HCT116 (cell line): ENCODE results near the gene ROCK2.

Source experiments
- SRF ChIP-seq: IDR thresholded peaks from 2 replicates; pipeline ENCODE4 v1.6.1; 2012; ENCODE audit warnings: low read depth
- TCF7L2 ChIP-seq: IDR thresholded peaks from 2 replicates; pipeline ENCODE4 v1.7.0; 2011; ENCODE audit warnings: borderline replicate concordance, inconsistent platforms; ENCODE audit not compliant: insufficient read depth, insufficient read length; ENCODE audit errors: extremely low read depth
- TF ChIP-seq, protein P1 (sequence below), 3 experiments: fragments of 200-600 bp in 1 of 3; sonication (generic) in 1 of 3; IDR thresholded peaks in 2 of 3; conservative IDR thresholded peaks in 1 of 3; 2 replicates each; pipeline ENCODE4 v1.5.1; 2012 to 2017; ENCODE audit warnings: low read depth in 2 of 3, low read length in 2 of 3, antibody characterized with exemption in 1 of 3, borderline replicate concordance in 1 of 3, control low read depth in 1 of 3, mild to moderate bottlenecking in 1 of 3, mixed read lengths in 1 of 3, mixed run types in 1 of 3, moderate library complexity in 1 of 3; ENCODE audit not compliant: insufficient read depth in 1 of 3

- TF ChIP-seq, protein P1, sequence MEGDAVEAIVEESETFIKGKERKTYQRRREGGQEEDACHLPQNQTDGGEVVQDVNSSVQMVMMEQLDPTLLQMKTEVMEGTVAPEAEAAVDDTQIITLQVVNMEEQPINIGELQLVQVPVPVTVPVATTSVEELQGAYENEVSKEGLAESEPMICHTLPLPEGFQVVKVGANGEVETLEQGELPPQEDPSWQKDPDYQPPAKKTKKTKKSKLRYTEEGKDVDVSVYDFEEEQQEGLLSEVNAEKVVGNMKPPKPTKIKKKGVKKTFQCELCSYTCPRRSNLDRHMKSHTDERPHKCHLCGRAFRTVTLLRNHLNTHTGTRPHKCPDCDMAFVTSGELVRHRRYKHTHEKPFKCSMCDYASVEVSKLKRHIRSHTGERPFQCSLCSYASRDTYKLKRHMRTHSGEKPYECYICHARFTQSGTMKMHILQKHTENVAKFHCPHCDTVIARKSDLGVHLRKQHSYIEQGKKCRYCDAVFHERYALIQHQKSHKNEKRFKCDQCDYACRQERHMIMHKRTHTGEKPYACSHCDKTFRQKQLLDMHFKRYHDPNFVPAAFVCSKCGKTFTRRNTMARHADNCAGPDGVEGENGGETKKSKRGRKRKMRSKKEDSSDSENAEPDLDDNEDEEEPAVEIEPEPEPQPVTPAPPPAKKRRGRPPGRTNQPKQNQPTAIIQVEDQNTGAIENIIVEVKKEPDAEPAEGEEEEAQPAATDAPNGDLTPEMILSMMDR (IDR thresholded peaks at IDR 0.05 in 2 of 3, conservative IDR thresholded peaks at IDR 0.05 in 1 of 3; ENCODE audit: borderline replicate concordance in 1 of 3, insufficient read depth in 1 of 3, low read depth in 2 of 3, low read length in 2 of 3): no peak
- TF ChIP-seq SRF (no peak), TCF7L2 (no peak)
Measured at GRCh38 chr2:11303290-11304013, 41.0 kb downstream of the ROCK2 start.
